Stimulated activated CD8-positive, alpha-beta memory T cell treated with anti-CD3 and anti-CD28 coated beads, Interleukin-2, amount 100 ng/mL, for 1 hour (primary cell): ENCODE data around the gene TRAPPC11.
"Not testable (repeated sequence)": the region's sequence is repeated elsewhere in the genome, so short reads cannot be mapped to it uniquely, and the experiment has no call there.

ENCODE experiments used
- DNase-seq, 2 donors: peaks; one replicate each; pipeline ENCODE4 v3.0.0-alpha.2; 2020; ENCODE audit warnings: low read depth in 2 of 2

TRAPPC11 gene

GRCh38 chr4:183659029-183659871 is at the start of gene TRAPPC11, which contains the start of gene RWDD4:
TRAPPC11 (plus strand) TSS chr4:183659293; CDS start chr4:183663868, 4,575 bp downstream.
RWDD4 (minus strand) TSS chr4:183659185; CDS start chr4:183658952, 233 bp downstream.
- peak; percentile 89 to 91 for DNase-seq

- DNase-seq, result no peak
These were observed 49.1 kb upstream of the TRAPPC11 start for GRCh38 chr4:183610033-183610432.

GRCh38 chr4:183610613-183611012 is 48.5 kb upstream of the TRAPPC11 start:
- no peak for DNase-seq

- DNase-seq, result no peak
These were observed 47.8 kb upstream of the TRAPPC11 start for GRCh38 chr4:183611210-183611830.

- no peak for DNase-seq
These were observed 46.5 kb upstream of the TRAPPC11 start for GRCh38 chr4:183612329-183613250.

- no peak for DNase-seq
These were observed 42.0 kb upstream of the TRAPPC11 start for GRCh38 chr4:183617075-183617474.

GRCh38 chr4:183618681-183619080 is 40.4 kb upstream of the TRAPPC11 start:
- no peak for DNase-seq

- no peak for DNase-seq
These were observed 38.7 kb upstream of the TRAPPC11 start for GRCh38 chr4:183620421-183620820.

- DNase-seq, result no peak
These were observed 37.2 kb upstream of the TRAPPC11 start for GRCh38 chr4:183621875-183622274.

GRCh38 chr4:183624548-183624947 is 34.5 kb upstream of the TRAPPC11 start:
- DNase-seq, result no peak

GRCh38 chr4:183626168-183626567 is 32.9 kb upstream of the TRAPPC11 start:
- no peak for DNase-seq

- not testable (repeated sequence) for DNase-seq
These were observed 31.8 kb upstream of the TRAPPC11 start for GRCh38 chr4:183627286-183627685.

- DNase-seq, result no peak
These were observed 31.0 kb upstream of the TRAPPC11 start for GRCh38 chr4:183627979-183628588.

GRCh38 chr4:183631577-183632198 is 27.4 kb upstream of the TRAPPC11 start:
- DNase-seq, result no peak

- no peak for DNase-seq
These were observed 26.4 kb upstream of the TRAPPC11 start for GRCh38 chr4:183632689-183633088.

GRCh38 chr4:183633476-183634400 is 25.4 kb upstream of the TRAPPC11 start:
- no peak for DNase-seq

- no peak for DNase-seq
These were observed 23.8 kb upstream of the TRAPPC11 start for GRCh38 chr4:183635321-183635720.

GRCh38 chr4:183635741-183636140 is 23.4 kb upstream of the TRAPPC11 start:
- DNase-seq, result no peak

- DNase-seq, result no peak
These were observed 22.6 kb upstream of the TRAPPC11 start for GRCh38 chr4:183636503-183636902.

- DNase-seq, result no peak
These were observed 22.2 kb upstream of the TRAPPC11 start for GRCh38 chr4:183636923-183637322.
